Peyer's patch (tissue), 4 donors: Measurements from ENCODE around the gene DDIT3.
"Not testable (repeated sequence)": the region's sequence is repeated elsewhere in the genome, so short reads cannot be mapped to it uniquely, and the experiment has no call there.

ENCODE experiments used
- CTCF ChIP-seq, 6 experiments: fragments of 450-650 bp in 4 of 6; fragments of 200-600 bp in 2 of 6; sonication (generic) in 1 of 6; IDR thresholded peaks; one replicate each; pipeline ENCODE4 v1.5.1; 2017 to 2019; ENCODE audit warnings: antibody characterized with exemption in 6 of 6, mild to moderate bottlenecking in 3 of 6, moderate library complexity in 1 of 6
- POLR2A ChIP-seq, 2 donors: fragments of 450-650 bp; IDR thresholded peaks; one replicate each; pipeline ENCODE4 v1.5.1; 2017; ENCODE audit warnings: antibody characterized with exemption in 2 of 2, mild to moderate bottlenecking in 2 of 2, moderate library complexity in 2 of 2

GRCh38 chr12:57517718-57518117, 2.6 kb downstream of the DDIT3 start:
- TF ChIP-seq CTCF, POLR2A (IDR thresholded peaks at IDR 0.05): not testable (repeated sequence)
